Nephron progenitor cell (in vitro differentiated cells): ENCODE results near the gene SNRNP40.

Experiments
- DNase-seq: peaks from one replicate; pipeline ENCODE4 v3.0.0; 2021
- H3K27ac Mint-ChIP-seq: 2 replicates; pipeline ENCODE4 v1.8.0; 2021; ENCODE audit warnings: mild to moderate bottlenecking, moderate library complexity, mixed read lengths
- H3K27me3 Mint-ChIP-seq: 2 replicates; pipeline ENCODE4 v1.8.0; 2021; ENCODE audit warnings: mild to moderate bottlenecking, low read depth, mixed read lengths; ENCODE audit not compliant: poor library complexity
- H3K36me3 Mint-ChIP-seq: 2 replicates; pipeline ENCODE4 v1.8.0; 2021; ENCODE audit warnings: low read depth, mixed read lengths
- H3K4me1 Mint-ChIP-seq: 2 replicates; pipeline ENCODE4 v1.8.0; 2021; ENCODE audit warnings: mixed read lengths
- H3K4me3 Mint-ChIP-seq: 2 replicates; pipeline ENCODE4 v1.8.0; 2021; ENCODE audit warnings: mild to moderate bottlenecking, moderate library complexity, mixed read lengths
- H3K9me3 Mint-ChIP-seq: 2 replicates; pipeline ENCODE4 v1.8.0; 2021; ENCODE audit warnings: mild to moderate bottlenecking, moderate library complexity, mixed read lengths
- TF ChIP-seq, protein P1 (sequence below): fragments of 200-600 bp; sonication (generic); IDR thresholded peaks from 2 replicates; pipeline ENCODE4 v1.5.0; 2021; ENCODE audit warnings: antibody characterized with exemption

The SNRNP40 gene

GRCh38 chr1:31259746-31260145 is 36.8 kb downstream of the SNRNP40 start:
- Mint-ChIP-seq H3K27ac (no peak overlapping the region), H3K4me3 (no peak overlapping the region), H3K36me3 (peaks cover 58% of the 10 kb centered on the region), H3K9me3 (no peaks in the 10 kb centered on the region), H3K27me3 (no peaks in the 10 kb centered on the region), H3K4me1 (no peaks in the 10 kb centered on the region)
- no peak for DNase-seq
- TF ChIP-seq, protein P1, sequence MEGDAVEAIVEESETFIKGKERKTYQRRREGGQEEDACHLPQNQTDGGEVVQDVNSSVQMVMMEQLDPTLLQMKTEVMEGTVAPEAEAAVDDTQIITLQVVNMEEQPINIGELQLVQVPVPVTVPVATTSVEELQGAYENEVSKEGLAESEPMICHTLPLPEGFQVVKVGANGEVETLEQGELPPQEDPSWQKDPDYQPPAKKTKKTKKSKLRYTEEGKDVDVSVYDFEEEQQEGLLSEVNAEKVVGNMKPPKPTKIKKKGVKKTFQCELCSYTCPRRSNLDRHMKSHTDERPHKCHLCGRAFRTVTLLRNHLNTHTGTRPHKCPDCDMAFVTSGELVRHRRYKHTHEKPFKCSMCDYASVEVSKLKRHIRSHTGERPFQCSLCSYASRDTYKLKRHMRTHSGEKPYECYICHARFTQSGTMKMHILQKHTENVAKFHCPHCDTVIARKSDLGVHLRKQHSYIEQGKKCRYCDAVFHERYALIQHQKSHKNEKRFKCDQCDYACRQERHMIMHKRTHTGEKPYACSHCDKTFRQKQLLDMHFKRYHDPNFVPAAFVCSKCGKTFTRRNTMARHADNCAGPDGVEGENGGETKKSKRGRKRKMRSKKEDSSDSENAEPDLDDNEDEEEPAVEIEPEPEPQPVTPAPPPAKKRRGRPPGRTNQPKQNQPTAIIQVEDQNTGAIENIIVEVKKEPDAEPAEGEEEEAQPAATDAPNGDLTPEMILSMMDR: no peak

- no peaks in the 10 kb centered on the region for H3K9me3 Mint-ChIP-seq
- TF ChIP-seq, protein P1: no peak
- H3K27ac Mint-ChIP-seq: no peak overlapping the region
- peaks cover 46% of the 10 kb centered on the region for H3K36me3 Mint-ChIP-seq
- H3K4me1 Mint-ChIP-seq: no peaks in the 10 kb centered on the region
- DNase-seq: no peak
- no peaks in the 10 kb centered on the region for H3K27me3 Mint-ChIP-seq
- no peak overlapping the region for H3K4me3 Mint-ChIP-seq
Observed at GRCh38 chr1:31258581-31258980, 38.0 kb downstream of the SNRNP40 start.

GRCh38 chr1:31257213-31257612 is 39.4 kb downstream of the SNRNP40 start:
- DNase-seq: no peak

GRCh38 chr1:31249854-31250253 is 46.7 kb downstream of the SNRNP40 start:
- Mint-ChIP-seq H3K4me3 (no peak overlapping the region), H3K9me3 (no peaks in the 10 kb centered on the region), H3K36me3 (no peaks in the 10 kb centered on the region), H3K27ac (no peak overlapping the region), H3K27me3 (peaks cover 18% of the 10 kb centered on the region), H3K4me1 (no peaks in the 10 kb centered on the region)
- TF ChIP-seq, protein P1: no peak
- DNase-seq: no peak

More at GRCh38 chr1:31257213-31257612, 39.4 kb downstream of the SNRNP40 start:
- H3K4me3 Mint-ChIP-seq: no peak overlapping the region
- H3K36me3 Mint-ChIP-seq: peaks cover 41% of the 10 kb centered on the region
- H3K27ac Mint-ChIP-seq: no peak overlapping the region
- TF ChIP-seq, protein P1: no peak
- H3K27me3 Mint-ChIP-seq: no peaks in the 10 kb centered on the region
- no peaks in the 10 kb centered on the region for H3K4me1 Mint-ChIP-seq
- H3K9me3 Mint-ChIP-seq: no peaks in the 10 kb centered on the region

DNA sequence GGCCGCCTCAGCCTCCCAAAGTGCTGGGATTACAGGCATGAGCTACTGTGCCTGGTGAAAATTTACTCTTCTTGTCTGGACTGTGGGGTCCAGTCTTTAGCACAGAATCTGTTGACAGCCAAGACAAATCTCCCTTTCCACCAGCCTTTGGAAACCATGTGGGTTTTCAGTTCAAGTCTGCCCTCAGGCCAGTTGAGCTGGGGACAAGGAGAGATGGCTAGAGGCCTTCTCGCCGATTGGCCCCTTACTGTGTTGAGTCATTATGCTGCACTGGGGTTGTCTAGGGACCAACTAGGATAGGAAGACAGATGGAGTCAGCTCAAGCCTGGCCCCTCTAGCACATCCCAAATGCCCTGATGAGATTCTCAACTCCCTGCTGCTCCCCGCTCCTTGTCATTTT is 48.3 kb downstream of the SNRNP40 start:
- TF ChIP-seq, protein P1: no peak
- DNase-seq: no peak
- Mint-ChIP-seq H3K9me3 (no peaks in the 10 kb centered on the region), H3K4me3 (no peak overlapping the region), H3K27ac (no peak overlapping the region), H3K36me3 (no peaks in the 10 kb centered on the region), H3K27me3 (peaks cover 22% of the 10 kb centered on the region), H3K4me1 (peaks cover 13% of the 10 kb centered on the region)

DNA sequence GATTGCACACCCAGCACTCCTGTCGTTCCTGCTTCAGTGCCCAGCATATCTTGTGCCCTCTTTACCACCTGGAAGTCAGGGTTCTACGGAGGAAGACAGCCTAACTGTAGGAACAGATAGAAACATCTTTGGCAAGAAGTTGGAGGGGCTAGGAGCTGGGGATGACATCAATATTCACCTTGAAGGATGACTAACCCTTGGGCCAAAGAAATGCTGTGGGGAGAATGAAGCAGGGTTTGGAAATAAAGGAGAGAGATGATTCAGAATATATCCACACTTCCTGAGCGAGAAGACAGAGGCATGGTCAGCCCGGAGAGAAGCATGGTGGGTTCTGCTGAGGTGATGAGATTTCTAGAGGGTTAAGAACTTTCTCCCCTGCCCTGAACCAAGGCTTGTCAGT is 52.3 kb downstream of the SNRNP40 start:
- no peak overlapping the region for H3K4me3 Mint-ChIP-seq
- H3K36me3 Mint-ChIP-seq: no peaks in the 10 kb centered on the region
- TF ChIP-seq, protein P1: no peak
- H3K27me3 Mint-ChIP-seq: peaks cover 42% of the 10 kb centered on the region
- DNase-seq: no peak
- peak overlapping the region; percentile 69 for H3K27ac Mint-ChIP-seq
- H3K4me1 Mint-ChIP-seq: peaks cover 33% of the 10 kb centered on the region
- no peaks in the 10 kb centered on the region for H3K9me3 Mint-ChIP-seq
